ENCODE data around the gene RPP21.

RPP21 gene

DNA sequence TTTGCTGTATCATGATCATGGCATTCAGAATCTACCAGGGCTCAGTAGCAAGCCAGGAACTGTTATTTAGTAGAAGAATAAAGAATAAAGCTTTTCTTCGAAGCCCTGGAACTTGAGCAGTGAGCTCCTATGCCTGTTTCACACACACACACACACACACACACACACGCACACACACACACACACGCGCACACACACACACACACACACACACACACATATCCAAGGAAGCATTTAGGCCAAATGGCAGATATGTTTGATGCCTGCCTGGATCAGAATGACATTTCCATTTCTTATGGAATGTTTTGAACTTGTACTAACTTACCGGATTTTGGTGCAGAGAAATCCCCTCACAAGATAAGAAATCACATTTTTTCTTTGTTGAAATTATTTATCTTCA is 35.5 kb downstream of the RPP21 start:
- Histone ChIP-seq H3K4me3 (ENCODE audit: low read depth, low read length) (no peak overlapping the region), H3K4me1 (ENCODE audit: control insufficient read depth, insufficient read depth, low read length, unreplicated experiment) (no peaks in the 10 kb centered on the region), H3K27ac (ENCODE audit: low read depth, low read length) (no peak overlapping the region), H3K79me2 (ENCODE audit: control insufficient read depth, insufficient read depth, low read length, unreplicated experiment) (no peaks in the 10 kb centered on the region), H3K27me3 (ENCODE audit: insufficient read depth, low read length) (peaks cover 89% of the 10 kb centered on the region), H3K36me3 (ENCODE audit: insufficient read depth, low read length) (no peaks in the 10 kb centered on the region), H2AFZ (ENCODE audit: low read length, unreplicated experiment) (no peak overlapping the region)

GRCh38 chr6:30386166-30386565 is 41.2 kb downstream of the RPP21 start:
- Histone ChIP-seq H3K27me3 (ENCODE audit: insufficient read depth, low read length) (peaks cover 96% of the 10 kb centered on the region), H3K4me3 (ENCODE audit: low read depth, low read length) (no peak overlapping the region), H3K4me1 (ENCODE audit: control insufficient read depth, insufficient read depth, low read length, unreplicated experiment) (no peaks in the 10 kb centered on the region), H3K79me2 (ENCODE audit: control insufficient read depth, insufficient read depth, low read length, unreplicated experiment) (no peaks in the 10 kb centered on the region), H3K36me3 (ENCODE audit: insufficient read depth, low read length) (no peaks in the 10 kb centered on the region), H2AFZ (ENCODE audit: low read length, unreplicated experiment) (no peak overlapping the region), H3K27ac (ENCODE audit: low read depth, low read length) (no peak overlapping the region)

GRCh38 chr6:30391240-30391639 is 46.3 kb downstream of the RPP21 start:
- Histone ChIP-seq H3K4me3 (ENCODE audit: low read depth, low read length) (no peak overlapping the region), H3K79me2 (ENCODE audit: control insufficient read depth, insufficient read depth, low read length, unreplicated experiment) (no peaks in the 10 kb centered on the region), H3K4me1 (ENCODE audit: control insufficient read depth, insufficient read depth, low read length, unreplicated experiment) (no peaks in the 10 kb centered on the region), H2AFZ (ENCODE audit: low read length, unreplicated experiment) (no peak overlapping the region), H3K36me3 (ENCODE audit: insufficient read depth, low read length) (no peaks in the 10 kb centered on the region), H3K27ac (ENCODE audit: low read depth, low read length) (no peak overlapping the region), H3K27me3 (ENCODE audit: insufficient read depth, low read length) (peaks cover 97% of the 10 kb centered on the region)

GRCh38 chr6:30394139-30394538 is 49.2 kb downstream of the RPP21 start:
- Histone ChIP-seq H3K4me1 (ENCODE audit: control insufficient read depth, insufficient read depth, low read length, unreplicated experiment) (no peaks in the 10 kb centered on the region), H3K27me3 (ENCODE audit: insufficient read depth, low read length) (peaks cover 73% of the 10 kb centered on the region), H3K79me2 (ENCODE audit: control insufficient read depth, insufficient read depth, low read length, unreplicated experiment) (no peaks in the 10 kb centered on the region), H2AFZ (ENCODE audit: low read length, unreplicated experiment) (no peak overlapping the region), H3K4me3 (ENCODE audit: low read depth, low read length) (no peak overlapping the region), H3K27ac (ENCODE audit: low read depth, low read length) (no peak overlapping the region), H3K36me3 (ENCODE audit: insufficient read depth, low read length) (no peaks in the 10 kb centered on the region)

Measured in ACC112 (cell line).